NCI-H2107 treated with DMSO at 0.1 percent for 48 hours (cell line): ENCODE results near the gene PANK2.

Experiments used
- DNase-seq: peaks from one replicate; lab custom pipeline; 2025; ENCODE audit not compliant: unreplicated experiment; lab: John Stamatoyannopoulos, UW

PANK2 gene

DNA sequence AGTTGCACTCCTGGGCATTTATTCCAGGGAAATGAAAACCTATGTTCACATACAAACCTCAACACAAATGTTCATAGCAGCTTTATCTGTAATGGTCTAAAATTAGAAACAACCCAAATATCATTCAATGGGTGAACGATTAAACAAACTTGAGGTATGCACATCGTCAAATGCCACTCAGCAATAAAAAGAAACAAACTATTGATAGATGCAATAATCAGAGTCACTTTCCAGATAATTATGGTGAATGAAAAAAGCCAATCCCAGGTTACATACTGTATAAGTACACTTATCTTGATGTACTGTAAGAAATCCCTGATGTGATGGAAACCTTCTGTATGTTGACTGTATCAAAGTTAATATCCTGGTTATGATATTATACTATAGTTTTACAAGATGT is 87.3 kb downstream of the PANK2 start:
- no peak for DNase-seq
